Panc1 (cell line): ENCODE measurements around the gene PPP1R12A. TPM values are rescaled to one million over a fixed set of nuclear protein-coding genes. Genes with fewer than 3 reads are reported as not detected.

ENCODE experiments used
- ATAC-seq: fragments of 200-7000 bp; cut with Tn5 transposase; 2 replicates; pipeline ENCODE4 v1.9.1; 2020; ENCODE audit warnings: mild to moderate bottlenecking, moderate library complexity
- BruUV-seq: library from RNA; stranded (reverse); fragments of 400-500 nt; replicated peaks from 2 replicates; lab custom pipeline; 2021; lab: Mats Ljungman, UMichigan
- CTCF ChIA-PET: fragments of 300-600 bp; sonication (Branson Sonifier 250); formaldehyde crosslinking; loops from one replicate; lab custom pipeline; 2022; ENCODE audit warnings: antibody characterized with exemption; lab: Charles Lee
- POLR2A ChIA-PET: fragments of 300-600 bp; sonication (Branson Sonifier 250); formaldehyde crosslinking; loops from one replicate; lab custom pipeline; 2022; ENCODE audit warnings: antibody characterized with exemption; lab: Charles Lee
- DNase-seq: peaks from one replicate; pipeline ENCODE4 v3.0.0-alpha.2; 2010; ENCODE audit warnings: low read depth, low spot score
- H3K27ac ChIP-seq: 2 replicates; pipeline ENCODE4 v1.5.1; 2011; ENCODE audit warnings: mild to moderate bottlenecking, low read length, inconsistent platforms
- H3K27me3 ChIP-seq: fragments of 200-500 bp; sonication (Bioruptor generic); 2 replicates; pipeline ENCODE4 v1.6.0; 2014; ENCODE audit warnings: low read length, inconsistent platforms; ENCODE audit not compliant: control insufficient read depth, insufficient read depth
- H3K36me3 ChIP-seq: fragments of 200-500 bp; sonication (Bioruptor generic); 2 replicates; pipeline ENCODE4 v1.5.1; 2014; ENCODE audit warnings: inconsistent platforms, mild to moderate bottlenecking, low read length, moderate library complexity; ENCODE audit not compliant: control insufficient read depth, insufficient read depth
- H3K4me1 ChIP-seq: 2 replicates; pipeline ENCODE4 v1.5.1; 2011; ENCODE audit warnings: inconsistent platforms, mild to moderate bottlenecking, low read length, moderate library complexity; ENCODE audit not compliant: control insufficient read depth, insufficient read depth
- H3K4me3 ChIP-seq, 2 experiments: 2 replicates each; pipeline ENCODE4 v1.5.1; 2011 to 2012; ENCODE audit warnings: low read depth in 2 of 2, low read length in 2 of 2, mild to moderate bottlenecking in 2 of 2, inconsistent platforms in 1 of 2, moderate library complexity in 1 of 2
- H3K9me3 ChIP-seq: fragments of 200-500 bp; sonication (Bioruptor generic); 2 replicates; pipeline ENCODE4 v1.5.1; 2014; ENCODE audit warnings: low read depth, mild to moderate bottlenecking, inconsistent platforms, low read length, moderate library complexity; ENCODE audit not compliant: control insufficient read depth, insufficient read depth
- CTCF ChIP-seq: fragments of 450-650 bp; IDR thresholded peaks from 2 replicates; pipeline ENCODE4 v1.5.1; 2017; ENCODE audit warnings: mild to moderate bottlenecking
- POLR2AphosphoS5 ChIP-seq: IDR thresholded peaks from 2 replicates; pipeline ENCODE4 v1.6.1; 2012; ENCODE audit warnings: mild to moderate bottlenecking, low read depth, low read length, moderate library complexity
- REST ChIP-seq, 2 experiments: IDR thresholded peaks; 2 replicates each; pipeline ENCODE4 v1.6.1; 2011 to 2012; ENCODE audit warnings: low read depth in 2 of 2, control low read depth in 1 of 2, low read length in 1 of 2, mild to moderate bottlenecking in 1 of 2, moderate library complexity in 1 of 2; ENCODE audit not compliant: insufficient read depth in 1 of 2
- SIN3A ChIP-seq: IDR thresholded peaks from 2 replicates; pipeline ENCODE4 v1.6.1; 2012; ENCODE audit warnings: low read depth, mild to moderate bottlenecking, low read length, moderate library complexity, borderline replicate concordance; ENCODE audit not compliant: insufficient read depth
- TCF7L2 ChIP-seq: IDR thresholded peaks from 2 replicates; pipeline ENCODE4 v1.6.1; 2011; ENCODE audit warnings: mild to moderate bottlenecking, low read depth, low read length, inconsistent platforms
- in situ Hi-C: cut with HindIII; loops from 2 replicates; pipeline ENCODE4 v1.10.0; 2016; ENCODE audit warnings: low sequenced_read_pairs, low pct_unique_long_range_greater_than_20kb
- intact Hi-C: fragments of 100-400 bp; cut with micrococcal nuclease; formaldehyde crosslinking; loops from one replicate; pipeline ENCODE4 v1.10.0; 2022; ENCODE audit not compliant: unreplicated experiment
- total RNA-seq: library from RNA; stranded (reverse); gene quantifications from one replicate; pipeline ENCODE4 v1.2.1, GENCODE V29; 2021; ENCODE audit not compliant: unreplicated experiment

PPP1R12A gene
- total RNA-seq, 1 experiment from 2014 or later: 61.6 TPM

- intact Hi-C loops: no loop called here
- BruUV-seq: no TSS peak
- CTCF ChIA-PET: no interaction called here
Observed at GRCh38 chr12:79827484-79827883, 107.4 kb downstream of the PPP1R12A start.

GRCh38 chr12:79826267-79827128, 108.4 kb downstream of the PPP1R12A start:
- Histone ChIP-seq H3K27ac (no peak overlapping the region), H3K27me3 (no peaks in the 10 kb centered on the region), H3K36me3 (peaks cover 4% of the 10 kb centered on the region; the same call in 1 of the 2 replicates), H3K4me3 (no peak overlapping the region), H3K9me3 (no peaks in the 10 kb centered on the region), H3K4me1 (no peaks in the 10 kb centered on the region)
- no peak for DNase-seq
- in situ Hi-C loops: no loop called here
- no TSS peak for BruUV-seq
- intact Hi-C loops: no loop called here
- no peak for ATAC-seq
- POLR2A ChIA-PET: no interaction called here
- CTCF ChIA-PET: no interaction called here
- TF ChIP-seq TCF7L2 (no peak), CTCF (no peak), POLR2AphosphoS5 (no peak), SIN3A (no peak)

More at GRCh38 chr12:79827484-79827883, 107.4 kb downstream of the PPP1R12A start:
- no peak overlapping the region for H3K4me3 ChIP-seq
- TF ChIP-seq TCF7L2 (no peak), SIN3A (no peak), CTCF (no peak), POLR2AphosphoS5 (no peak), REST (IDR thresholded peaks at IDR 0.05; ENCODE audit: insufficient read depth in 1 of 2, low read depth in 2 of 2, low read length in 1 of 2) (no peak)
- in situ Hi-C loops: no loop called here
- H3K9me3 ChIP-seq: no peaks in the 10 kb centered on the region
- DNase-seq (no peak), ATAC-seq (no peak)
- POLR2A ChIA-PET: no interaction called here
- no peaks in the 10 kb centered on the region for H3K4me1 ChIP-seq
- no peak overlapping the region for H3K27ac ChIP-seq
- H3K36me3 ChIP-seq: peaks cover 5% of the 10 kb centered on the region; the same call in 1 of the 2 replicates
- no peaks in the 10 kb centered on the region for H3K27me3 ChIP-seq
